GM19455 (cell line): ENCODE results near the gene RAB11FIP4.

Experiments used
- ATAC-seq: cut with Tn5 transposase; IDR thresholded peaks from one replicate; pipeline ENCODE4 v1.9.1; 2021; ENCODE audit not compliant: unreplicated experiment

The RAB11FIP4 gene

DNA sequence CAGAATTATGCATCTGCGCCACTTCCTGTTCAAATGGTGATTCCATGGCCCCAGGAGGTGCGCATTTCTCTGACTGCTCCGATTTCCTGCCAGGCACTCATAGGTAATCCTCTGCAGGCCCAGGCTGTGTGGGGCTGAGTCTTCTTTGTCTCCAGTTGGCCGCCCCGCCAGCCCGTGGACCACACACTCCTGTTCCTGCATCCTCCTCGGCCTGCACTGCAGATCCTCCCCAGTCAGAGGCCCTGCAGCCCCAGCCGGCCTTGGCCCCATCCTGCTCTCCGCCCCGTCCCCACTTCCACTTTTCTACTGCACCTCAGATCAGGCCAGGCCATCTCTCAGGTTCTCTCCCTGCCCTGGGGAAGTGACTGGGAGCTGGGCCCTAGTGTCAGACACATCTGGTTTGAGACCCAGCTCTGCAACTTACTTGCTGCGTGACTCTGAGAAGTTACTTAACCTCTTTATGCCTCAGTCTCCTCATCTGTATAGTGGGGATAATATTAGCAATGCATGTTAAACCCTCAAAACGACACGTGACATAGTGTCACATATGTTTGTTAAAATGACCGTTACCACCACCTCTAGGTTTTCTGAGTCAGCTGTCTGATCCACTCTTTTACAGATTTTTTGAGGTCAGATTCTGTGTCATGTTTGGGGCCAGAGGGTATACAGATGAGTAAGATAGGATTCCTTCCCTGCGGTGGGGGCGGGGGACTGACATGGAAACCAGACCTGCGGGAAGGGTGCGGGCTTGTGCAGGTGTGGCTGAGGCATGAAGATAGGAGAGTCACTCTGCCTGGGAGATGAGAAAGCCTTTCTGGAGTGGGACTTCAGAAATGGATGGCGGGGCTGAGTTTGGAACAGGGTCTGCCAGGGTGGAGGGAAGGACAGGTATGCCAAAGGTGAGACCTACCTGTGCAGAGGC, 12.8 kb downstream of the RAB11FIP4 start:
- ATAC-seq = no peak

DNA sequence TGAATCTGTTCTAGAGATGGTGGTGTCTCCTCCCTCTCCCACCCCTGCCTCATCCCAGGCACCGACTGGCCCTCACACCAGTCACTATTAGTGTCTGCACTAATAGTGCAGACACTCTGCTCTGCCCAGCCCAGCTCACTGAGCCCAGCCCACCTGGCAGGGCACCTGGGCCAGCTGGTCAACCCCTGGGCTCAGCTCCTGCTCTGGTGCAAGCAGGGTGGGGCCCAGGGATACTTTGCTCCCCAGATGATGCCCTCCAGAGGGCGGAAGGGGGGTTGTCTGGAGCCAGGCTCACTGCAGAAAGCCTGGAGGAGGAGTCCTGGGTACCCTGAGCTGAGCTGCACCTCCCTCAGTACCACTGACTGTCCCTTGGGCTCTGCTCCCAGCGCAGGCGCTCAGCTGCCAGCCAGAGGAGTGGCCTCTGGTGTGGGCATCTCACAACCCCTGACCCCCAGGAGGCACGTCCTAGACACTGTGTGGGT, 14.5 kb downstream of the RAB11FIP4 start:
- no peak for ATAC-seq

DNA sequence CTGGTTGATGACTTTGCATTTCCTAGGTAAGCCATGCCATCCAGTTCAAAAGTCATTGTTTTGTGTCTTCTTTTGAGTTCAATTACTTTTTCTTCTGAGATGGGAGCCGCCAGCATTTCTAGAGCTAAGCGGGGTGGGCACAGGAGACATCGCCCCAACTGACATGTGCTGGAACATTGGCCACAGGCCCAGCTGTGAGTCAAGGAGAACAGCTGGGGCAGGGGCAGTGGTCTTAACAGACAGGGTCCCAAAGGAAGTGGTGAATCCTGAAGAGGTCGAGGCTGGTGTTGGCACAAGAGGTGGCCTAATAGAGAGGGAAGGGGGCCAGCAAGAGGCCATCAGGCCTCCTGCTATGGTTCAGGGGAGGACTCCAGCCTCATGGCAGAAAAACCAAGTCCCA, 17.1 kb downstream of the RAB11FIP4 start:
- ATAC-seq = no peak

DNA sequence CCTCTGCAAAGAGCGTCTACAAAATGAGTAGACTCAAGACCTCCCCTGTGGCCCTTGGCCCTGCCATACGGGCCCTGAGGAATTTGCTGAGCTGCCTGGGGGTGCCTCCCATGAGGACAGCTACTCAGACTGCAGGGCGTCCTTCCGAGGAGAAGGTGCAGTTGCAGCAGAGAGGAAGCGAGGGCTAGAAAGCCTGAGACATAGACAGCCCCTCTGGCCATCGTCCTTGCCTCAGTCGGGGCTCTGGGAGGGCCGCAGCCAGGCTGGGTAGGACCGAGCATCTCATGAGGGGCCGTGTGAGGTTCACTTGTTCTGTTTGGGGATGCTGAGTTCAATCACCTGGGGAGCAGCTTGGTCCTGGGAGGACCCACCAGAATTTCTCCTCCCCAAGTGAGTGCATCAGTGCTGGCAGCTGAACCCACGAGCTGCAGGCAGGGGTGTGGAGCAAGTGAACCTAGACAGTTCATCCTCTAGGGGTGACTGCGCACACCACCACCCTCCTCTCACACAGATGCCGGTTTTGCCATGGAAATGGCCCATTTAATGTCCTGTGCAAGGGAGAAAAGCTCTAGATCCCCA, 20.3 kb downstream of the RAB11FIP4 start:
- no peak for ATAC-seq

DNA sequence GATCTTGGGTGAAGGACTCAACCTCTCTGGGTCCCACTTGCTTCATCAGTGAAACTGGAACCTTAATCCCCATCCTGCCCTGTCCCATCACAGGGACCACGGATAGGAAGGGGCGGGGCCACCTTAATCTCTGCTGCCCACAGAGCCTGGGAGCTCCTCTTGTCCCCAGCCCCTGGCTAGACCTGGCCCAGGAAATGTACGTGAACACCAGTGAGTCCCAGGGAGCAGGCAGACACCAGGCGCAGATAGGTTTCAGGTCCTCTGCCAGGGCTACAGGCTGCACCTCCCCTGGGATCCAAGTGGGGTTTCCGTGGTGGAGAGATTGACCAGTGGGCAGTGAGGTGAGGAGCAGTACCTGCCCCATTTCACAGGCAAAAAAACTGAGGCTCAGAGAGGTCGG, 21.0 kb downstream of the RAB11FIP4 start:
- ATAC-seq = no peak

DNA sequence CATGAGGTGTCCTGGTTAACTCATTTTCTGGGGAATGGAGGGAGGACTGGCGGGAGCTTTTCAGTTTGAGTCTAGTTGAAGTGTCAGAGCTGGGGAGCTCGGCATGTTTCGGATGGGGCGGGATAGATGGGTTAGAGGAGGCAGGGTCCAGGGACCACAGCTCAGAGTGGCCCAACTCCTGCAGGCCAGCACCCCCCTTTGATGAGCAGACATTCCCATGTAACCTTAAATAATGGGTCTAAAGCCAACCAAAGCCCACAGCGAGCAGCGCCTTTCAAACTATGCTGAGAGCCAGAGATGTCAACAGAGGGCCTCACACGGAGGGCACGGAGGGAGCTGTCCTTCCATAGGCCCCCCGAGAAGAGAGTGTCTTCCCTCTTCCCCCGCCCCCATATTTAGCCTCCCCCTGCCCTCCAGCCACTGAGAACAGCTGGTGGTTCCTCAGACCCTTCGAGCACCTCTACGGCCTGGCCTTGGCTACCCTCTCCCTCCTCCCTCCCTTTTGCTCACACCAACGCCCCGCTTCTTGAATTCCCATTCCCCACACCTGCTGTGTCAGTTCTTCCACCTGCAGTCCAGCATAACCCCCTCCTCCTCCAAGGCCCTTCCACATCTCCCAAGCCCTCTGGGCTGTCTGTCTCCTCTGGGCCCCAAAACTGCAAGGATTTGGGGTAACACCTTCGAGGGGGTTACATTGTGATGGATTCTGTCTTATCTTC, 21.8 kb downstream of the RAB11FIP4 start:
- no peak for ATAC-seq

DNA sequence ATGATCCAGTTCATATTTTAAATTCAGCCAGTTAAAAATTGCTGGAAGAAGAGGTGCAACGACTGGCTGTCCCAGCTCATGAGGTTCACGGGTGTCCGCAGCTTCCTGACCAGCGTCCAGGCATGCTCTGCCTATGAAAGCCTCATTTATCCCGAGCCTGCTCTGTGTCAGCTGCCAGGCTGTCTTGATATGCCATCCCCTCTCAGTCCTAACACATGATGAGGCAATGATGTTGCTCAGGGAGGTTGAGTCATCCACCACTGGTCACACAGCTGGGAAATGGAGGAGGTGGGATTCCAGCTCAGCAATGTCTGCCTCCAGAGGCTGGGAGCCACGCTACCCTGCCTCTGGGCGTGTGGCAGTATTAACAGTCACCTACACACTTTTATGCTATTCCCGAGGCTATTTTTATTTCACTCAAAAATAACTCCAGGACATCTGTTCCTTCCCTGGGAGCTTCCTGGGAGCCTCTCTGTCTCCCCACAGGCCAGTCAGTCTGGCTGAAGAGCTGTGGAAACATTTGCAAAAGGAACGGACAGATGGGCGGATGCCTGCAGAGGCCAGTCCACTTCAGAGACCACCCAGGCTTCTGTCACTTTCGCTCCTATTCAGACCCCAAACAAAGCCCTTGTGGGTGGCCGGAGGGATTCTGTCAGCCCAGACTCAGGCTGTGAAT, 22.5 kb downstream of the RAB11FIP4 start:
- no peak for ATAC-seq

DNA sequence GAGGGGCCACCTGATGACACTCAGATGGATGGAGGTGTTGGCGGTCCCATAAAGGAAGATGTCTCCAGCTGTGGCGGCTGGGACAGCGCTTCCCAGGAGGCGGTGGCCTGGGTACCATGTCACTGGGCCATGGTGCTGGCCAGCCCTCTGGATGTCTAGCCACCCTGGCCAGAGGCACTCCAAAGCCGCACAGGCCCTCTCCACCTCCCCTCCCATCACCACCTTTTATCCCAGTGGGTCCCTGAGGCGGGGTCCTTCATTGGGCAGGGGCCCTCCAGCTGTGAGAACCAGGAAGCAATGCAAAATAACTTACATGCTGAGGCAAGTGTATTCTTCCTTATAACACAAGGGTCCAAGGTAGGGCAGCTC, 23.1 kb downstream of the RAB11FIP4 start:
- no peak for ATAC-seq

DNA sequence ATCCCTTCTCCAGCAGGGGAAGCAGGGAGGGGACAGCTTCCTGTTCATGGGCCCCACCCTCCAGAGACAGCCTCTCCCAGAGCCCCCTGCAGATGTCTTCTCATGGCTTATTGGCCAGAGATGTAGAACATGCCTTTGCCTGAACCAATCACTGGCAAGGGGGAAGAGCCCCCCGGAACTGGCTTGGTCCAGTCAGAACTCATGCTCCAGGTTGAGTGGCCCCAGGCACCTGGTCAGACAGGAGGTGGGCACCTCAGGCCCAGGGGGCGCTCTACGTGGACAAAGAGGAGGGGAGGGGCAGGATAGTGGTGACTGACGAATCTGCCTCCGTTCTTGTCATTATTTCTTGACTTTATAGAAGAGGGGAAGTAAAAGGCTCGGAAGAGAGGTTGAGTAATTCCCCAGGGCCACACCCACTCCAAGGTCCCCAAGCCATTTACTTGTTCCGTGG, 23.6 kb downstream of the RAB11FIP4 start:
- ATAC-seq = no peak

DNA sequence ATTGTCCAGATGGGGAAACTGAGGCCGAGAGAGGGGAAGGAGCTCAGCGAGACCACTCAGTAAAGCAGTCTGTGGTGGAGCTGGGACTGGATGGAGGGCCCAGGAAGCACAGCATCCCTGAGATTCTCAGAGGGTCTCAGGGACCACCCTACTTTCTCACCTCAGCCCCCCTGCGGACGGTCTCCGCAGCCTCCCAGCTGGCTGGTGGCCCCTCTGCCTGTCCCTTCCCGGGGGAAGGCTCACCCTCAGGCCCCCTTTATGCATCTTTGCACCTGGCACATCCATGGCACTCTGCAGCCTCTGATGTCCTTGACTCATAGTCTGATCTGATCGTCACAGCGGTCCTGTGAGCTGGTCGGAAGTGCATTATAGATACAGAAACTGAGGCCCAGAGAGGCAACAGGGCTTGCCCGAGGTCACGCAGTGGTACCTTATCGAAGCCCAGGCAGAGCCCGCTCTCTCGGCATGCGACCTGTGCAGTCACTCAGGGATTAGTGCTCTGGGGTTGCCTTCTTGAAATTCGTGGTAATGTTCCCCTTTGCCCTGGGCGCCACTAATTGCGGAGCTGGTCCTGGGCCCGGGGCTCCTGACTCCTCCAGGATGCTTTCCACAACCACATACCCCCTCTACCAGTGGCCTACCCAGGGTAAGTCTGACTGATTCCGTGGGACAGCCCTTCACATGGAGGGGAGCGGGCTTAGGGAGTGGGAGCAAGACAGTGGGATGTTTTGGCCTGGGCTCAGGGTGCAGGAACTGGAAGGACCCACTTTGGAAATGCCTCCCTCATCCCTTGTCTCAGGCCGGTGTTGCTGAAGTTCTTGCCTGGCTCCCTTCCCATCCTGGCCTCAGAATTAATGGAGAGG, 24.4 kb downstream of the RAB11FIP4 start:
- ATAC-seq = no peak

DNA sequence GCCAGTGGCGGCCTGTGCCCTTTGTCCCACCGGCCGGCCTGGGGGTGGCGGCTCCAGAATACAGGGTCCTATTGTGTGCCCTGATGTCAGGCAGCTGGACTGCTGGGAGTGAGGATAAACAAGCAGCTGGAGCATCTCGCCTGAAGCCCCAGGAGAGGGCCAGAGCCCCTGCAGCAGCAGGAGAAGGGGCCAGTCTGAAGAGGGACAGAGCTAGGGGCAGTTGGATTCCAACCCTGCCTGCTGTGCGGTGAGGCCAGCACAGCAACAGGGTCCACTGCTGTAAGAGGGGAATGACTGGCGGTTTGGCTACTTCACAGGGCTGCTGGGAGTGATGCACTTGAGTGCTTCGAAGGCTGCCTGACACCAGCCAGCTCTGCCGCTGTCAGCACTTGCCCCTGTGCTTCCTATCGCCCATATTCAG, 25.0 kb downstream of the RAB11FIP4 start:
- ATAC-seq = no peak

DNA sequence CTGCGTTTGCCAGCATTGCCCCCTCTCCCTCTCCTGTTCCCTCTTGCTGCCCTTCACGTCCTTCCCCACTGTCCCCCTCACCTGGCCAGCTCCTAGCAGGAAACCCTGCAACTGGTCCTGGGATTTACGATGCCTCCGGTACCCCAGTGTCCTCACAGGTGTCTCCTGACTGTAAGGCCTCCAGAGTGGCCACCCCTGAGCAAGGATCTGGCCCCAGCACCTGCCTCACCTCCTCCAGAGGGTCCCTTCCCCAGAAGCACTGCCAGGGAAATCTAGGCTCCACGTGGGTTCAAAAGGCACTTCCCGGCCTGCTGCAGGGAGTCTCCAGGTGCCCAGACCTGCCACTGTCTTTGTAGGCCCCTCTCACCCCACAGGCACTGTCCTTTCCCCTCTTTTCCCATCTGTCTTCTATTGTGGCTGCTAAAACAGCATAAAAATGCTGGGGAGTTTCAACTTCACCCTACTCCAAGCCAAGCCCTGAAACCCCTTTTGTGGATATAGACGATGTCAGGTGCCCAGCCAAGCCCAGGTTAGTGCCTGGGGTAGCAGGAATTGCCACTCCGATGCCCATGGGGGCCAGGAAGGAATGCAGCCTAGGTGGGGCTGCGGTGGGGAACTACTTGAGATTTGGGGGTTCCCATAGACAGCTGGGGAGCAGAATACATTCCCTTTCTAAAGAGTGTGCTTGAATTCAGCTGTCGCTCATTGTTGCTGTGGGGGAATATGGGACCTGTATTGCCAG, 25.7 kb downstream of the RAB11FIP4 start:
- ATAC-seq = no peak

DNA sequence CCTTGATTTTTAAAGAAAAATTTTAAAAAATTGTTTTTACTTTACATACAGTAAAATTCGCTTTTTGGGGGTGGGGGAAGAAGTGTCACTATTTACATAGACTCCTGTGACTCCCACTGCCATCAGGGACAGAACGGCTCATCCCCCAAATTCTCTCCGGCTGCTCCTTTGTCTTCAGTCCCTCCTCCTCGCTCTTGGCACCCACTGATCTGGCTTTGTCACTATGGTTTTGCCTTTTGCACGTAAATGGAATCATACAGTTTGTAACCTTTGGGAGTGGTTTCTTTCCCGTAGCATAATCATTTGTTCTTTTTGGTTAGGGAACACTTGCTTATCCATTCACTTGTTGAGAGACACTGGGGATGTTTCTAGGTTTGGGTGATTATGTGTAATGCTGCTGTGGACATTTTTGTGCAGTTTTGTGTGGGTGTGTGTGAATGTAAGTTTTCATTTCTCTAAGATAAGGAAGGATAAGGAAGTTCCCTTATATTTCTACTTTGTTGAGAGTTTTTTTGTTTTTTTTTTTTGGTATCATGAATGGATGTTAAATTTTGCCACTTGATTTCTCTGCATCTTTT, 27.4 kb downstream of the RAB11FIP4 start:
- no peak for ATAC-seq

DNA sequence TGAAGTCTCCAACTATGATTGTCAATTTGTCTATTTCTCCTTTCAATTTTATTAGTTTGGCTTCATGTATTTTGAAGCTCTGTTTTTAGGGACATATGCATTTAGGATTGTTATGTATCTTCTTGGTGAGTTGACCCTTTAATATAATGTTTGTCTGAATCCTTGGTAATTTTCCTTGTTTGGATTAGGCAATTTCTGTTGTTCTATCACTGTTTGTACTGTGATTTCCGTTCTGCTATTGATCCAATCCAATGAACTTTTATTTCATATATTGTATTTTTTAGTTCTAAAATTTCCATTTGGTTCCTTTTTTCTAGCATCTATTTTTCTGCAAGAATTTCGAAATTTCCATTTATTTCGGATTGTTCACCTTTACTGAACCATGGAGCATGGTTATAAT, 31.0 kb downstream of the RAB11FIP4 start:
- no peak for ATAC-seq

DNA sequence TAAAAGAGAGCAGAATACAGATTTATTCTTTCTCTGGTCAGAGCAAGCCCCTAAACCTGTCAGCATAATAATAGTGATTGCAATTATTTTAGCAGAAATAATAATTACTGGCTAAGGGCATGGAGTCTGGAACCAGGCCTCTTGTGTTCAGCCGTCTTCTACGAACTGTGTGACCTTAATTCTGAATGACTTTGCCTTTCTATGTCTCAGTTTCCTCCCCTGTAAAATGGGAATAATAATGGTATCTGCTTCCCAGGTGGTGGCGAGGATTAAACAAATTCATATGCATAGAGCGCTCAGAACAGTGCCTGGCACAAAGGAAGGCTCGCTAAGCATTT, 33.4 kb downstream of the RAB11FIP4 start:
- no peak for ATAC-seq

DNA sequence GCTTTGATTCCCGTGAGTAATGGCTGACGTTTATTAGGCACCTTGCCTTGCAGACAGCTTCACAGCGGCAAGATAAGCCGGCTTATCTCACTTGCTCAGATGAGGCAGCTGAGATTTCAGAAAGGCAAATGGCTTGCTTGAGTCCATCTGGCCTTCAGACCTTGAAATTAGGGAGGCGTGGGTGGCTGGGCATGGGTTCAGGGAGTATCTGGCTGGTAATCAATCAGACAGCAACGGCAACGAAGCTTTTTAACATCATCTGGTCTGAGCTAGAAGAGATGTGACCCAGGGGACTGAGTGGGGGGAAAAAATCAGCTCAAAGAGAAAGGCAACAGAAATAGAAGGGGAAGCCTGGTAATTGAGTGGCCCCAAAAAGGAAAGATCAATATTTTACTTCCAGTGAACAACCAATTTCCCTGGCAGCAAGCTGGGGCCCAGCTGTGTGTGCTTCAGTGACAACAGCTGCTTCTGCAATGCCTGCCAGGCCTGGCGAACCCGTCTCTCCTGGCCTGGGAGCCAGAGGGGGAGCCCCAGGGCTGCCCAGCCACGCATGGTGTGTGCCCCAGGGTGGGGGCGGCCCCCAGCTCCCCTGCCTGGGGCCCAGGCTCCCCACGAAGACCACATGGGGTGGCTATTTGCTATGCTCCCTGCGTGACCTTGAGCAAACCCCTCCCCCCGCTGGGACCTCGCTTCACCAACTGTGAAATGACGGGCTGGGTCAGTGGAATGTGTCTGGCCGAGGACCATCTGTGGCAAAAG, 34.0 kb downstream of the RAB11FIP4 start:
- no peak for ATAC-seq

DNA sequence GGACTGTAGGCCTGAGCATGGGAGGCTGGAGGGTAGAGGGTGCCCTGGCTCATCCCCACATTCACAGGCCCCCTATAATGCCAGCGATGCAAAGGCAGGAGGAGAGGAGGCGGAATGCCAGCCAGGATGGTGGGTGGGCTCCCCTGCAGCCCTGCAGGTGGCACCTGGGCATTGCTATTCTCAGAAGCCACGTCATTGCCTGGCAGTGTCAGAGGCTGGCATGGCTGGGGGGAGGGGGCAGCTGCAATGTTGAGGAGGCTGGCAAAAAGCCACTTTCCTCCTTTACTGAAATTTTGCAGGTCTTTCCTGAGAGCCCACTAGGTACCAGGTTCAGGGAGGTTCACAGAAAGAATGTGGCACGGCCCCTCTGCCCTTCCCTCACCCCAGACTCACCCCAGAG, 36.2 kb downstream of the RAB11FIP4 start:
- no peak for ATAC-seq

DNA sequence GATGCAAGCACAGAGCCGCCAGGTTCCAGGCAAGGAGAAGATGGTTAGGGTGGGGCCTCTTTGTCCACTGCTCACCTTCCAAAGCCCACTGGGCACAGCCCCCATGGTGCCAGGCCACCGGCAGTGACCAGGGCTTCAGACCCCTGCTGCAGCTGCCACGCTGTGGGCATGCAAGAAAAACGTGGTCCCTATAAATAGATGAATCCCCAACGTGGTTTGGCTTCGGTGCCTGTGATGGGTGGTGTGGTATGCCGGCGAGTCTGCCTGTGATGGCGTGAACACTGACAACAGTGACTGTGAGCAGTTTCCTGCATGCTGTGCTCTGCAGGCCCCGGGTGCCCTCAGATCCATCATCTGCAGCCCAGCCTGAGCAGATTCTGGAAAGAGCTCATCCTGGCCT, 36.6 kb downstream of the RAB11FIP4 start:
- no peak for ATAC-seq

DNA sequence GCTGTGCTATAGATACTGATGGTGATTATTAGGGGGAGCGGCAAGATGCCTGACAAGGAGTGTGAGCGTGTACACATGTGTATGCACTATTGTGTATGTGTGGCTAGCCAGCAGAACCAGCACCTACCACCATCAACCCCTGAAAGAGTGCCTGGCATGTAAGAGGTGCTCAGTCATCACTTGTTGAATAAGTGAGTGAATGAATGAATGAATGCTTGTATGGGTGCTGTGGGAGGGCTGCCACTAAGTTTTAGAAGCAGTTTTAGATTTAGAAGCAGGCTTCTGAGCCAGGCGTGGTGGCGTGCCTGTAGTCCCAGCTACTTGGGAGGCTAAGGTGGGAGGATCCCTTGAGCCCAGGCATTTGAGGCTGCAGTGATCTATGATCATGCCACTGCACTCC, 37.0 kb downstream of the RAB11FIP4 start:
- no peak for ATAC-seq
